ENCODE measurements around the gene WASL.
A peak's percentile ranks its signal among the peaks of the same experiment; 100 is the strongest.
"Not testable (repeated sequence)": the region's sequence is repeated elsewhere in the genome, so short reads cannot be mapped to it uniquely, and the experiment has no call there.

The WASL gene

DNA sequence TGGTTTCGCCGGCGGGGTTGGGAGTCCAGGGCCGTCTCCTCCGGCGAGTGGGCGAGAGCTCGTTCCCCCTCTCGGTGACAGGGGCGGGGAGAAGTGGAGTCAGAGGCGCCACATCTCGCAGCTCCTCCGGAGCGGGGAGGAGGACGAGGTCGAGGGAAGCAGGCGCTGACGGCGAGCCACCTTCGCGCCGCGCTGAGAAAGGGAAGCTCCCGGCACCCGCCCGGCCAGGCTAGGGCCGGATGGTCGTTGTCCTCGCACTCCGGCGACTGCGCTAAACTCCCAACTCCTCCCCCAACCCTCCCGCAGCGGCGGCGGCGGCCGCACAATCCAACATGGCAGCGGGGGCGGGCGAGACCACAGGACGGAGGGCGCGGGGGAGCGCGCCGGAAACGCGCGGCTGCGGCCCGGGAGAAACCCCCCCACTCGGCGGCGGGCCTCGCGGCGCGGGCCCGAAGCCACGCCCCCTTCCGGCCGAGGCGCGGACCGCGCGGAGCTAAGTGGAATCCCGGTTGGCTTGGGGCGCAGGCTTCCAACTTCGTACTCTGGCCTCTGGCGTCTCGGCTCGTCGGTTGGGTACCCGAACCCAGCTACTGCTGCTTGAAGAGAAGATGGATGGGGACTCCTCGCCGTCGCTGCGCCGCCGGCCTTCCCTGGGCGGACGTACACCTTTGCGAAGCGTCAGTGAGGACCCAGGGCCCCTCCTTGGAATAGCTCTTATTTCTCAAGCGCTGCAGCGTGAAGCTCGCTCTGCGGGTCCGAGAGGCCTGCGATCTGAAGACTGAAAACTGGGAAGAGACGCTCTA lies at the start of gene WASL:
WASL (minus strand) TSS at position 270 of the 803 bp plus-strand sequence; CDS start at position 1, 269 bp downstream.
- in situ Hi-C loops (cut with HindIII; ENCODE audit: low pct_unique_long_range_greater_than_20kb, low sequenced_read_pairs) = no loop called here
- DNase-seq (ENCODE audit: low read depth in 1 of 2, low spot score in 1 of 2) = peak; percentile 60 to 92
- no peak for TF ChIP-seq JUND (IDR thresholded peaks at IDR 0.05; ENCODE audit: low read depth)

DNA sequence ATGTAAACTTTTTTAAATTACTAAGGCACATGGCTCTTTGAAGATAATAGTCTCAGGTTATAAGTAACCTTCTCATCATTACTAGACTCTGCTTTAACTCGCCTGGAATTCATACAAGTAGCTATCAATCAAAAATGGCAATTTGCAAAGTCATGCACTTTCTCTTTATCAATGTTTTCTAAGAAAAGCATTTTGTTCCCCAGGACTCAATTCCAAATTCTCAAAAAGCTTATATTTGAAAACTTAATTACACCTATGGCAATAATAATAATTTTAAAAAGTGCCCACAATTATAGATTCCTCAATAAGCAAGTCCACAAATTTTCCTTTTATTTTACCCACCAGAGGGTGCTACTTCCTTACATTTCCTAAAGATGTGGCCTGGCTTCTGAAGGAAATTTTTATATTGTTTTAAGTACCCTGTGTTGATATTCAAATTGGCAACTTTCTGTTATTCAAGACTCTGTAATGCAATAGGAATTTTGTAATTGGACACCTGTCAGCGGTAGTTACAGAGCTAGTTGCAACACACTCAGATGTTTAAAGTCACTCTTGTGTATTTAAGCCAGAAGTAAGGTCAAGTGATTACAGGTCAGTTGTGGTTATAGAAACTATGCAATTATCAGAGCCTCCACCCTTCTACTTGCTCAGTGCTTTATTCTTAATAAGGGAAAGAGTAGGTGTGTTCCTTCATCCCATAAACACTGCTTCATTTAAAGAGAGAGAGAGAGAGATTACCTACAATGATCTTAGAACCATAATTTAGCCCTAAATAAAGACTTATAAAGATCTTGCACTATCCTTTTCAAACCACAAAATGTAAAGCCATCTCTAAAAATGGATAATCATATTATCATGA lies 49.1 kb upstream of the WASL start:
- peak in 1 of 2 experiments; percentile 69 for DNase-seq (ENCODE audit: low read depth in 1 of 2, low spot score in 1 of 2)
- in situ Hi-C loops (cut with HindIII; ENCODE audit: low pct_unique_long_range_greater_than_20kb, low sequenced_read_pairs) = no loop called here
- TF ChIP-seq JUND (IDR thresholded peaks at IDR 0.05; ENCODE audit: low read depth) = no peak

DNA sequence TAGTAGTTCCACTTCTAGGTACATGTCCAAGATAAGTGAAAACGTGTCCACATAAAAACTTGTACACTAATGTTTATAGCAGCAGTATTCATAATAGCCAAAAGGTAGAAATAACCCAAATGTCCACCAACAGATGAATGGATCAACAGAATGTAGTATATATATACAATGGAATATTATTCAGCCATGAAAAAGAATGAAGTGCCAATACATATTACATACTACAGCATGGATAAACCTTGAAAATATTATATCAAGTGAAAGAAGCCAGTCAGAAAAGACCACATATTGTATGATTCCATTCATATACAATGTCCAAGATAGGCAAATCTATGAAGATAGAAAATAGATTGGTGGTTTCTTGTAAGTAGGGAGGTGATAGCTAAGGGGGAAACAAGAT lies 47.8 kb upstream of the WASL start:
- no peak for DNase-seq (ENCODE audit: low read depth in 1 of 2, low spot score in 1 of 2)
- TF ChIP-seq JUND (IDR thresholded peaks at IDR 0.05; ENCODE audit: low read depth) = no peak
- in situ Hi-C loops (cut with HindIII; ENCODE audit: low pct_unique_long_range_greater_than_20kb, low sequenced_read_pairs) = no loop called here

DNA sequence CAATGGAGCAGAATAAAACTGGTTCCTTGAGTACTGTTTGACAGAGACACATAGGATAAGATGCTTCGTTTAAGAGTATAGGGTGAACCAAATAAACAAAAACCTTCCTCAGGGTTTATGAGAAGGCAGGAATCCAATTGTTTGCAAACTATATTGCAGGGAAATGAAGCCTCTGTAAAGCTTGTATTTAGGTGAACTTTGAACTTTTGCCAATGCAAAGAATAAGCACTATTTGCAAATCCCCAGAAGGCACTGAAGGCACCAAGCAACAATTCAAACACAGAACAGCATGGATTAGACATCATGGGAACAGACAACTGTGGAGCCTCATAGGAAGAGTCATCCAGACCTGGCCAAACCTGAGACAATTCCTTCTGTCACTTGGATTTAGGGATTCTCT lies 47.1 kb upstream of the WASL start:
- no peak for TF ChIP-seq JUND (IDR thresholded peaks at IDR 0.05; ENCODE audit: low read depth)
- peak in 1 of 2 experiments; percentile 56 for DNase-seq (ENCODE audit: low read depth in 1 of 2, low spot score in 1 of 2)
- in situ Hi-C loops (cut with HindIII; ENCODE audit: low pct_unique_long_range_greater_than_20kb, low sequenced_read_pairs) = no loop called here

DNA sequence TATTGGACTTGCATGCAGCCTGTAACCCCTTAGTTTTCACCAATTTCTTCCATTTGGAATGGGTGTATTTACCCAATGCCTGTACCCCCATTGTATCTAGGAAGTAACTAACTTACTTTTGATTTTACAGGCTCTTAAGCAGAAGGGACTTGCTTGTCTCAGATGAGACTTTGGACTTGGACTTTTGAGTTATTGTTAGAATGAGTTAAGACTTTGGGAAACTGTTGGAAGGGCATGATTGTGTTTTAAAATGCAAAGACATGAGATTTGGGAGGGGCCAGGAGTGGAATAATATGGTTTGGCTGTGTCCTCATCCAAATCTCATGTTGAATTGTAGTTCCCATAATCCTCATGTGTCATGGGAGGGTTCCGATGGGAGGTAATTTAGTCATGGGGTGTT lies 46.3 kb upstream of the WASL start:
- DNase-seq (ENCODE audit: low read depth in 1 of 2, low spot score in 1 of 2); in situ Hi-C loops (cut with HindIII; ENCODE audit: low pct_unique_long_range_greater_than_20kb, low sequenced_read_pairs): not testable (repeated sequence)

DNA sequence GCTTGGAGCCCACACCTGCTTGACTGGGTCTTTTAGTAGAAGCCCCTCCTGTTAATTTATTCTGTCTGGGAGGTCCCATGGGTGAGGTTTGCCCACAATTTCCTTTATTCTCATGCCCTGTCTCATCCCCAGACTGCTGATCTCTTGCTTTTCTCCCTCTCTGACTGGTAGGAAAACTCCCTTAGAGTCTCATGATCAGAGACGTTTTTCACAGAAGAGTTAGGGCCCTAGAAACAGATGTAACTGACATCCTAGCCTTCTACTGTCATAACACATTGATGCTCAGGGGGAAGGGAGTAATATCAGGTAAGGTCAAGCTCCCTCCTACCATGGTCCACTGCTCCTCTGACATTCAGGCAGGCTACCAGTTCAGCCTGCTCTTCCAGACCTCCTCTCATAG lies 43.7 kb upstream of the WASL start:
- in situ Hi-C loops (cut with HindIII; ENCODE audit: low pct_unique_long_range_greater_than_20kb, low sequenced_read_pairs) = no loop called here
- no peak for DNase-seq (ENCODE audit: low read depth in 1 of 2, low spot score in 1 of 2)
- no peak for TF ChIP-seq JUND (IDR thresholded peaks at IDR 0.05; ENCODE audit: low read depth)

DNA sequence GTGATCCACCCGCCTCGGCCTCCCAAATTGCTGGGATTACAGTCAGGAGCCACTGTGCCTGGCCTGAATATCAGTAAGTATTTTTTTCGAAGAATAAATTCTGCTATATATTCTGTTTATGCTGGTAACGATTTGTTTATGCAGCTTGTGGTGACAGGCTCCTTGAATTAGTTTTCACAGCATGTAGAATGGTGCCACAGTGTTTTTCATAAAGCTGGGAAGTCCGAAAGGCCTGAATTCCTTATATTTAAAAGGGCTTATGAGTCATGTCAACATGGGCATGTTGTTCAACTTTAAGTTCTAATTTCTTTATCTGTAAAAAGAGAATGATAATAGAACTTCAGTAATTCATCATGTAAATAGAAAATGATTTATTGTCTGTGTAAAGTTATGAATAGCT lies 42.2 kb upstream of the WASL start:
- in situ Hi-C loops (cut with HindIII; ENCODE audit: low pct_unique_long_range_greater_than_20kb, low sequenced_read_pairs) = no loop called here
- no peak for TF ChIP-seq JUND (IDR thresholded peaks at IDR 0.05; ENCODE audit: low read depth)
- no peak for DNase-seq (ENCODE audit: low read depth in 1 of 2, low spot score in 1 of 2)

DNA sequence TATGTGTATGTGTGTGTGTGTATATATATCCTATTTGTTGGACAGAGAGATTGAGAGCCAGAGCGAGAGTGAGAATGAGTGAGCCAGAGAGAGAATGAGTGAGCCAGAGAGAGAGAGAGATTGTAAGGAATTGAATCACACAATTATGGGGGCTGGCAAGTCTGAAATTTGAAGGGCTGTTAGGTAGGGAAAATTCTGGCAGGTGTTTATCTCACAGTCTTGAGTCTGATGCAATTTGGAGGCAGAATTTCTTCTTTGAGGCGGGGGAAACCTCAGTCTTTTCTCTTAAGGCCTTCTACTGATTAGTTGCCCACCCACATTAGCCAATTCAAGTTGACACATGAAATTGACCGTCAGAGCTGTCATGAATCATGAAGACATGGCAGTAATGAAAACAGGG lies 41.0 kb upstream of the WASL start:
- in situ Hi-C loops (cut with HindIII; ENCODE audit: low pct_unique_long_range_greater_than_20kb, low sequenced_read_pairs) = no loop called here
- DNase-seq (ENCODE audit: low read depth in 1 of 2, low spot score in 1 of 2) = no peak
- TF ChIP-seq JUND (IDR thresholded peaks at IDR 0.05; ENCODE audit: low read depth) = no peak

DNA sequence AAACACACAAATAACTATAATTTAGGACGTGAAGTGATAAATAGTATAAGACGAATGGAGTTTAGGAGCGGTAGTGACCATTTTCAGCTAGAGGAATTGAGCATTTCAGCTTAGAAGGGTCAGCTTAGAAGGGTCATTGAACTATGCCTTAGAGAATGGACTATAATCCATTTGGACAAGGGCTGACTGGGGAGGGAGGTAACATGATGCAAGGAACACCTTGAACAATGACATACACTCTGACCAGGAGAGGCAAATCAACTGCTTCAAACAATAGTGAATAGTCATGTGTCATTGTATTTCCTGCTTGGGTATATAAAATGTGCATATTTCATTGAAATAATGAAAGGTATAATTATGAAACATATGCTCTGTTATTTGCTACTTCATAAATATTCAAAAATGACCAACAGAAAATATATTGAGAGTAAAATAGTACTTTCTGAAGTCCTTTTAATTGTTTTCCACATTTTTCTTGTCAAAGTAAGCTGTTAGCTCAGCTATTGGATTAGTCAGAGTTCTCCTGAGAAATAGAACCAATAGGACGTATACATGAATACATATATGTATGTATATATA lies 40.5 kb upstream of the WASL start:
- TF ChIP-seq JUND (IDR thresholded peaks at IDR 0.05; ENCODE audit: low read depth) = no peak
- DNase-seq (ENCODE audit: low read depth in 1 of 2, low spot score in 1 of 2) = no peak
- in situ Hi-C loops (cut with HindIII; ENCODE audit: low pct_unique_long_range_greater_than_20kb, low sequenced_read_pairs) = no loop called here

DNA sequence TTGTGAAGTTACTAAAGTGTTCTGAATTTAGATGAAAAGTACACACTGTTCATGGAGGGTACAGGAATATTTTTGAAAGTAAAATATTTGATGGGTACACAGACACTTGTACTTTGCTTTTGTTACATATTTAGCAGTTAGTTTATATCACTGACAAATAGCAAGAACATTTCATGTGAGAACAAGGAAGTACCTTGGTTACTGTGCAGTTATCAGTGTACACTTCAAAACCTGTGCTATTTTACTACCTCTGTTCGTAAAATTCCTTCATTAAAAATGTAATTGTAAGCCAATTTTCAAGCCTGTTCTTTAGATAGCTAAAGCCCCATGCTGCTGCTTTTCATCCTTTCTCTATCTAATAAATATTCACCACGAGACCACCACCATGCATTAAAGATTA lies 39.8 kb upstream of the WASL start:
- no peak for DNase-seq (ENCODE audit: low read depth in 1 of 2, low spot score in 1 of 2)
- in situ Hi-C loops (cut with HindIII; ENCODE audit: low pct_unique_long_range_greater_than_20kb, low sequenced_read_pairs) = no loop called here
- no peak for TF ChIP-seq JUND (IDR thresholded peaks at IDR 0.05; ENCODE audit: low read depth)

DNA sequence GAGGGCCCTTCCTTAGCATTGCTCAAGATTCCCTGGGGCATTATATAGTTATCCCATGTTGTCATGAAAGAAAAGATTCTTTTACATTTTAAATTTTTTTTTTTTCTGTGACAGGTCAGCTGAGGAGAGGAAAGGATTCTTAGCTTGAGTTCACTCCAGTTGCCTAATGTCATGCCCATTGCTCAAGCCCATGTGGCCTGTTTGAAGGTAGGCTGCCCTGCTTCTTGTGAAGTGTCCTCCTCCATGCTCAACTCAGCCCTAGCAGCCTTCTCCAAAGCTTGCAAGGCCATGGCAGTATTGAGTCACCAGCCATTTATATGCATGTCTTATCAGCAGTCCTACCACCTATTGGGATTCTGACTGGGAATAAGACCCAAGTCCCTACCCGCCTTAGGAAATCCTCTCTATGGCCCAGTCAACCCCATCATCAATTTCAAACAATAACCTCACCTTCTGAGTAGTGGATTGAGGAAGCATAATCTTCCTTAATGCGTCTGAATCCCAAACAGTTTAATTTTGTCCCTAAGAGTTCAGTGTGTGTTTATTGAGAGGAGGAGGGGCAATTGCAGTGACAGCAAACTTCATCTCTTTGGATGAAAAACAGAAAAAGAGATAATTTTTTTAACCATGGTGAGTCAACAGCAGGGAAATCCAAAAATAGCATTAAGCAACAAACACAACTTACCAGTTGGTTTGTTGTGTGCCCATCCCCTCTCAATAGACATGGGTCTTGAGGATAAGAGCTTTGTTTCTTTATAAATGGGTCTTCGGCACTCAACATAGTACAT lies 38.6 kb upstream of the WASL start:
- in situ Hi-C loops (cut with HindIII; ENCODE audit: low pct_unique_long_range_greater_than_20kb, low sequenced_read_pairs) = no loop called here
- no peak for DNase-seq (ENCODE audit: low read depth in 1 of 2, low spot score in 1 of 2)
- TF ChIP-seq JUND (IDR thresholded peaks at IDR 0.05; ENCODE audit: low read depth) = no peak

DNA sequence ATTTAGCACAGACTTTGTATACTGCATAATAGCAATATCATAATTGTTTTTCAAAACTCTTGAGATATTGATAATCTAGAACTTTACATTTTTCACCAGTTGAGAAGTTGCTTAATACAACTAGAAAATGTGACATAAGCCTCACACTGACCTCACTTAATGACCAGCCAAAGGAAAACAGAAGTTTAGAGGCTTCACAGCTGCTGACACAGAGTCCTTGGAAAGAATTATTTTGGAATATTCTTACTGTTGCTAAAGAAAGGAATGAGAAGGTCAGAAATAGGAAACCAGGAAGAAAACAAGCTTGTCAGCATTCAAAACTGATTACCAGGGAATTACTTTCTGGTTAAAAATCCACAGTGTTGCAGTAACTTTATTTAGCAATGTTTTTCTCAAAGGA lies 35.5 kb upstream of the WASL start:
- no peak for TF ChIP-seq JUND (IDR thresholded peaks at IDR 0.05; ENCODE audit: low read depth)
- DNase-seq (ENCODE audit: low read depth in 1 of 2, low spot score in 1 of 2) = no peak
- in situ Hi-C loops (cut with HindIII; ENCODE audit: low pct_unique_long_range_greater_than_20kb, low sequenced_read_pairs) = no loop called here

Measured in T47D (cell line).